ENCODE data around the gene LARGE1. TPM values are rescaled to one million over a fixed set of nuclear protein-coding genes. Genes with fewer than 3 reads are reported as not detected.

LARGE1 gene
- polyA plus RNA-seq, 3 donors, result 0.05 to 0.13 TPM; not detected in 1

- no peaks in the 10 kb centered on the region for H3K36me3 ChIP-seq (replicated peaks in 1 of 2; ENCODE audit: control insufficient read depth in 1 of 2, insufficient read depth in 2 of 2, low read length in 2 of 2)
- Mint-ChIP-seq H3K36me3 (no peaks in the 10 kb centered on the region), H3K27me3 (ENCODE audit: low read depth in 3 of 3) (no peaks in the 10 kb centered on the region), H3K27ac (no peak overlapping the region), H3K4me3 (no peak overlapping the region), H3K9me3 (peaks cover 17 to 31% (median 26%) of the 10 kb centered on the region in 7 donors), H3K4me1 (no peaks in the 10 kb centered on the region)
- H3K9me3 ChIP-seq (replicated peaks in 1 of 2; ENCODE audit: control insufficient read depth in 1 of 2, insufficient read depth in 1 of 2, low read length in 2 of 2), result peaks cover 19 to 42% of the 10 kb centered on the region in 2 donors
- no peak for TF ChIP-seq CTCF (IDR thresholded peaks at IDR 0.05)
- H3K4me2 ChIP-seq (replicated peaks; ENCODE audit: extremely low read depth, low read length, poor library complexity, severe bottlenecking), result no peak overlapping the region
- no peaks in the 10 kb centered on the region for H3K79me2 ChIP-seq (ENCODE audit: insufficient read depth, low read length)
- H3K27ac ChIP-seq (ENCODE audit: low read depth in 1 of 2, low read length in 2 of 2), result no peak overlapping the region
- H3K4me3 ChIP-seq (replicated peaks in 1 of 3; ENCODE audit: low read depth in 2 of 3, low read length in 3 of 3), result no peak overlapping the region
- H3K27me3 ChIP-seq (ENCODE audit: control insufficient read depth in 2 of 2, insufficient read depth in 2 of 2, low read length in 2 of 2), result no peaks in the 10 kb centered on the region
- H4K20me1 ChIP-seq (ENCODE audit: insufficient read depth, low read length), result no peaks in the 10 kb centered on the region
- no peak overlapping the region for H2AFZ ChIP-seq (ENCODE audit: insufficient read depth, low read depth, low read length, poor library complexity, severe bottlenecking)
- H3K9ac ChIP-seq (ENCODE audit: insufficient read depth, low read length, poor library complexity, severe bottlenecking), result no peak overlapping the region
- DNase-seq, result no peak
- no peaks in the 10 kb centered on the region for H3K4me1 ChIP-seq (ENCODE audit: control insufficient read depth in 1 of 2, insufficient read depth in 2 of 2, low read length in 2 of 2)
- intact Hi-C loops (cut with micrococcal nuclease), result no loop called here
Measured at GRCh38 chr22:33227791-33228190, 692.5 kb downstream of the LARGE1 start.

DNA sequence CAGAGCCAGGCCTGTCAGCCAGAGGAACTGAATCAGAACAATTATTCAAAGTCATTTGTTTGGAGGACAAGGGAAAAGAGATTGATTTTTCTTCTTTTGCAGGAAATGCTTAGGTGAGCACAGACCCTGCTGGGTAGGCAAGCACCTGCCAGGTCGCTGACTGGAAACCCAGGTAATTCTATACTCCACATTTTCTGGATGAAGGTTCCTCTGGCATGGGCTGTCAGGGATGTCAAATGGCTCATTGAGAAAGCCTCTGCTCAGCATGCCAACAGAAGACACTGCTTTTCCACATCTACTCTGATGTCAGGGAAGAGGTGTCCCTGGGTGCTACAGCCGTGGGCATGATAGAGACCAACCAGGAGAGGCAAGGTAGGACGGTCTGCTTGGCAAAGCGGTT is 695.4 kb downstream of the LARGE1 start:
- Histone ChIP-seq H3K4me1 (ENCODE audit: control insufficient read depth in 1 of 2, insufficient read depth in 2 of 2, low read length in 2 of 2) (no peaks in the 10 kb centered on the region), H3K4me2 (replicated peaks; ENCODE audit: extremely low read depth, low read length, poor library complexity, severe bottlenecking) (no peak overlapping the region), H3K36me3 (replicated peaks in 1 of 2; ENCODE audit: control insufficient read depth in 1 of 2, insufficient read depth in 2 of 2, low read length in 2 of 2) (no peaks in the 10 kb centered on the region), H3K27ac (ENCODE audit: low read depth in 1 of 2, low read length in 2 of 2) (no peak overlapping the region), H3K4me3 (replicated peaks in 1 of 3; ENCODE audit: low read depth in 2 of 3, low read length in 3 of 3) (no peak overlapping the region), H2AFZ (ENCODE audit: insufficient read depth, low read depth, low read length, poor library complexity, severe bottlenecking) (no peak overlapping the region), H3K9me3 (replicated peaks in 1 of 2; ENCODE audit: control insufficient read depth in 1 of 2, insufficient read depth in 1 of 2, low read length in 2 of 2) (peaks cover 8 to 27% of the 10 kb centered on the region in 2 donors), H3K9ac (ENCODE audit: insufficient read depth, low read length, poor library complexity, severe bottlenecking) (no peak overlapping the region), H4K20me1 (ENCODE audit: insufficient read depth, low read length) (no peaks in the 10 kb centered on the region), H3K27me3 (ENCODE audit: control insufficient read depth in 2 of 2, insufficient read depth in 2 of 2, low read length in 2 of 2) (no peaks in the 10 kb centered on the region), H3K79me2 (ENCODE audit: insufficient read depth, low read length) (no peaks in the 10 kb centered on the region)
- Mint-ChIP-seq H3K4me3 (no peak overlapping the region), H3K4me1 (no peaks in the 10 kb centered on the region), H3K27me3 (ENCODE audit: low read depth in 3 of 3) (no peaks in the 10 kb centered on the region), H3K36me3 (no peaks in the 10 kb centered on the region), H3K27ac (no peak overlapping the region), H3K9me3 (peaks cover 13 to 21% (median 19%) of the 10 kb centered on the region in 7 donors)
- WGBS (ENCODE audit: insufficient coverage), result 100% methylated on average over 3 of the region's 4 CpGs
- intact Hi-C loops (cut with micrococcal nuclease), result no loop called here
- TF ChIP-seq CTCF (IDR thresholded peaks at IDR 0.05), result no peak
- no peak for DNase-seq

Small RNAs within 50 kb of the gene (small RNA-seq; reads per million reads assigned to genes)
- gene MIR4764 (ENCODE audit: insufficient read length, low read depth), result not detected
- not detected for gene SNORA50B (ENCODE audit: insufficient read length, low read depth)
